H1 (cell line): ENCODE data around the gene CNGA2.

Experiments used
- CHD2 ChIP-seq: IDR thresholded peaks from 2 replicates; pipeline ENCODE4 v1.6.1; 2012; ENCODE audit warnings: low read length, improper control_type of control experiment
- EP300 ChIP-seq, 2 experiments: IDR thresholded peaks; 1 replicate in 1 of 2; 2 replicates in 1 of 2; pipeline ENCODE4 v1.6.1; 2011 to 2012; ENCODE audit warnings: low read depth in 2 of 2, low read length in 2 of 2, mild to moderate bottlenecking in 2 of 2, borderline replicate concordance in 1 of 2, inconsistent platforms in 1 of 2, moderate library complexity in 1 of 2
- POLR2A ChIP-seq, 2 experiments: IDR thresholded peaks; 1 replicate in 1 of 2; 2 replicates in 1 of 2; pipeline ENCODE4 v1.6.1; 2011; ENCODE audit warnings: low read depth in 2 of 2, low read length in 2 of 2, mild to moderate bottlenecking in 2 of 2; ENCODE audit errors: control extremely low read depth in 1 of 2
- POLR2AphosphoS5 ChIP-seq: IDR thresholded peaks from 2 replicates; pipeline ENCODE4 v1.6.1; 2011; ENCODE audit warnings: low read depth, low read length
- RAD21 ChIP-seq, 2 experiments: IDR thresholded peaks in 1 of 2; conservative IDR thresholded peaks in 1 of 2; 2 replicates each; pipeline ENCODE4 v1.6.1; 2011; ENCODE audit warnings: low read depth in 2 of 2, low read length in 2 of 2, improper control_type of control experiment in 1 of 2, inconsistent platforms in 1 of 2, mild to moderate bottlenecking in 1 of 2, moderate library complexity in 1 of 2
- SAP30 ChIP-seq: fragments of 300-600 bp; sonication (generic); IDR thresholded peaks from 2 replicates; pipeline ENCODE4 v1.7.1; 2012; ENCODE audit warnings: low read length, moderate library complexity, mild to moderate bottlenecking, inconsistent platforms; ENCODE audit not compliant: insufficient read depth, insufficient replicate concordance
- TAF1 ChIP-seq: IDR thresholded peaks from 2 replicates; pipeline ENCODE4 v1.6.1; 2011; ENCODE audit warnings: mild to moderate bottlenecking, low read depth, low read length
- ZNF274 ChIP-seq: IDR thresholded peaks from 2 replicates; pipeline ENCODE4 v1.7.0; 2012; ENCODE audit warnings: low read length, borderline replicate concordance; ENCODE audit errors: extremely low read depth
- TF ChIP-seq, protein P1 (sequence below): IDR thresholded peaks from 2 replicates; pipeline ENCODE4 v1.6.1; 2012; ENCODE audit warnings: inconsistent platforms
- TF ChIP-seq, protein P2 (sequence below), 3 experiments: IDR thresholded peaks; 1 replicate in 2 of 3; 2 replicates in 1 of 3; pipeline versions ENCODE4 v1.5.1 to v1.6.1; 2011; ENCODE audit warnings: low read length in 3 of 3, mild to moderate bottlenecking in 3 of 3, inconsistent platforms in 2 of 3, low read depth in 1 of 3, moderate library complexity in 1 of 3; ENCODE audit not compliant: insufficient read depth in 1 of 3; ENCODE audit errors: control extremely low read depth in 1 of 3

DNA sequence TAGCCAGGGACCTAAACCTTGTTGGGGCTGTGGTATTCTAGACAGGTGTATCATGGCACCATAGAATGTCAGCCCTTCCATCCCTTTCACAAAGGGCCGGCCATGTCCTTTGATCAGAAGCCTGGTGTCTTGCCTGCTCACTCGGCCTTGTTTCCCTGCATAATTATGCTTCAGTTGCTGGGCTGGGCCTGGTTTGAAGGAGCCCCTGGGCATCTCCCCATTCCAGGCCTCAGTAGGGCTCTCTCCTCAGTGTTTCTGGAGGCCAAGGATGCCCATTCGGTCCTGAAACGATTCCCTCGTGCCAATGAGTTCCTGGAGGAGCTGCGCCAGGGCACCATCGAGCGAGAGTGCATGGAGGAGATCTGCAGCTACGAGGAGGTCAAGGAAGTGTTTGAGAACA is 34.8 kb upstream of the CNGA2 start:
- TF ChIP-seq, protein P1, sequence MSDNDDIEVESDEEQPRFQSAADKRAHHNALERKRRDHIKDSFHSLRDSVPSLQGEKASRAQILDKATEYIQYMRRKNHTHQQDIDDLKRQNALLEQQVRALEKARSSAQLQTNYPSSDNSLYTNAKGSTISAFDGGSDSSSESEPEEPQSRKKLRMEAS: no peak
- TF ChIP-seq POLR2A (IDR thresholded peaks at IDR 0.05; ENCODE audit: control extremely low read depth in 1 of 2, low read depth in 2 of 2, low read length in 2 of 2): no peak
- TF ChIP-seq ZNF274: no peak
- TF ChIP-seq, protein P2, sequence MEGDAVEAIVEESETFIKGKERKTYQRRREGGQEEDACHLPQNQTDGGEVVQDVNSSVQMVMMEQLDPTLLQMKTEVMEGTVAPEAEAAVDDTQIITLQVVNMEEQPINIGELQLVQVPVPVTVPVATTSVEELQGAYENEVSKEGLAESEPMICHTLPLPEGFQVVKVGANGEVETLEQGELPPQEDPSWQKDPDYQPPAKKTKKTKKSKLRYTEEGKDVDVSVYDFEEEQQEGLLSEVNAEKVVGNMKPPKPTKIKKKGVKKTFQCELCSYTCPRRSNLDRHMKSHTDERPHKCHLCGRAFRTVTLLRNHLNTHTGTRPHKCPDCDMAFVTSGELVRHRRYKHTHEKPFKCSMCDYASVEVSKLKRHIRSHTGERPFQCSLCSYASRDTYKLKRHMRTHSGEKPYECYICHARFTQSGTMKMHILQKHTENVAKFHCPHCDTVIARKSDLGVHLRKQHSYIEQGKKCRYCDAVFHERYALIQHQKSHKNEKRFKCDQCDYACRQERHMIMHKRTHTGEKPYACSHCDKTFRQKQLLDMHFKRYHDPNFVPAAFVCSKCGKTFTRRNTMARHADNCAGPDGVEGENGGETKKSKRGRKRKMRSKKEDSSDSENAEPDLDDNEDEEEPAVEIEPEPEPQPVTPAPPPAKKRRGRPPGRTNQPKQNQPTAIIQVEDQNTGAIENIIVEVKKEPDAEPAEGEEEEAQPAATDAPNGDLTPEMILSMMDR (IDR thresholded peaks at IDR 0.05; ENCODE audit: control extremely low read depth in 1 of 3, insufficient read depth in 1 of 3, low read depth in 1 of 3, low read length in 3 of 3): no peak
- no peak for TF ChIP-seq SAP30
- no peak for TF ChIP-seq CHD2
- TF ChIP-seq TAF1: no peak
- no peak for TF ChIP-seq RAD21 (IDR thresholded peaks at IDR 0.05 in 1 of 2, conservative IDR thresholded peaks at IDR 0.05 in 1 of 2; ENCODE audit: low read depth in 2 of 2, low read length in 2 of 2)
- TF ChIP-seq POLR2AphosphoS5: no peak
- TF ChIP-seq EP300 (IDR thresholded peaks at IDR 0.05; ENCODE audit: borderline replicate concordance in 1 of 2, low read depth in 2 of 2, low read length in 2 of 2): no peak
